Lower lobe of right lung (tissue), 2 donors: Measurements from ENCODE around the gene OSBPL9. TPM values are rescaled to one million over a fixed set of nuclear protein-coding genes. Genes with fewer than 3 reads are reported as not detected.

Experiments
- ATAC-seq, 2 donors: fragments of 200-7000 bp; cut with Tn5 transposase; one replicate each; pipeline ENCODE4 v1.9.1; 2020 to 2022; ENCODE audit warnings: mild to moderate bottlenecking in 2 of 2, moderate library complexity in 2 of 2
- DNase-seq: peaks from one replicate; pipeline ENCODE4 v3.0.0-alpha.2; 2020
- H3K27ac ChIP-seq: fragments of 200-600 bp; one replicate; pipeline ENCODE4 v1.8.0; 2022
- H3K27me3 ChIP-seq: fragments of 200-600 bp; one replicate; pipeline ENCODE4 v1.8.0; 2022; ENCODE audit warnings: low read depth
- H3K36me3 ChIP-seq: fragments of 200-600 bp; one replicate; pipeline ENCODE4 v1.8.0; 2022; ENCODE audit warnings: mild to moderate bottlenecking
- H3K4me1 ChIP-seq: fragments of 200-600 bp; one replicate; pipeline ENCODE4 v1.8.0; 2022
- H3K4me3 ChIP-seq: fragments of 200-600 bp; one replicate; pipeline ENCODE4 v1.8.0; 2022; ENCODE audit warnings: mild to moderate bottlenecking
- H3K9me3 ChIP-seq: fragments of 200-600 bp; one replicate; pipeline ENCODE4 v1.8.0; 2022
- CTCF ChIP-seq: fragments of 200-600 bp; IDR thresholded peaks from one replicate; pipeline ENCODE4 v1.8.0; 2022; ENCODE audit warnings: antibody characterized with exemption, mild to moderate bottlenecking
- intact Hi-C: fragments of 100-400 bp; cut with DNase I; formaldehyde crosslinking; loops from one replicate; pipeline ENCODE4 v1.11.0; 2022
- total RNA-seq: library from RNA; stranded (reverse); fragmentation: NEBNext Ultra II Directional; extraction: Animal tissue kit (Norgen Biotek cat#: 25700); gene quantifications from one replicate; pipeline ENCODE4 v1.2.1, GENCODE V29; 2021
- donor health status: DM: no; HTN: yes; CAD: no; lungs with severe emphysema.

Gene OSBPL9
- total RNA-seq, 1 donor from 2014 or later = 65.4 TPM

- peaks cover 33% of the 10 kb centered on the region for H3K4me1 ChIP-seq
- no peaks in the 10 kb centered on the region for H3K27me3 ChIP-seq
- H3K4me3 ChIP-seq = no peak overlapping the region
- ATAC-seq = no peak
- no peak for TF ChIP-seq CTCF
- no peaks in the 10 kb centered on the region for H3K9me3 ChIP-seq
- no peaks in the 10 kb centered on the region for H3K36me3 ChIP-seq
- DNase-seq = no peak
- H3K27ac ChIP-seq = peak overlapping the region; percentile 25
- intact Hi-C loops = no loop called here
These were observed 6.1 kb downstream of the OSBPL9 start for GRCh38 chr1:51623025-51623424.

- H3K9me3 ChIP-seq = no peaks in the 10 kb centered on the region
- H3K4me1 ChIP-seq = peaks cover 28% of the 10 kb centered on the region
- H3K27ac ChIP-seq = no peak overlapping the region
- no peaks in the 10 kb centered on the region for H3K27me3 ChIP-seq
- intact Hi-C loops = no loop called here
- no peak for TF ChIP-seq CTCF
- ATAC-seq = no peak
- H3K36me3 ChIP-seq = no peaks in the 10 kb centered on the region
- no peak overlapping the region for H3K4me3 ChIP-seq
- DNase-seq = no peak
These were observed 6.6 kb downstream of the OSBPL9 start for GRCh38 chr1:51623450-51623849.

GRCh38 chr1:51624855-51625254 is 8.0 kb downstream of the OSBPL9 start:
- H3K9me3 ChIP-seq = no peaks in the 10 kb centered on the region
- intact Hi-C loops = no loop called here
- peaks cover 16% of the 10 kb centered on the region for H3K4me1 ChIP-seq
- no peak overlapping the region for H3K4me3 ChIP-seq
- H3K27ac ChIP-seq = no peak overlapping the region
- H3K36me3 ChIP-seq = no peaks in the 10 kb centered on the region
- ATAC-seq = no peak
- no peaks in the 10 kb centered on the region for H3K27me3 ChIP-seq
- no peak for DNase-seq
- TF ChIP-seq CTCF = no peak

DNA sequence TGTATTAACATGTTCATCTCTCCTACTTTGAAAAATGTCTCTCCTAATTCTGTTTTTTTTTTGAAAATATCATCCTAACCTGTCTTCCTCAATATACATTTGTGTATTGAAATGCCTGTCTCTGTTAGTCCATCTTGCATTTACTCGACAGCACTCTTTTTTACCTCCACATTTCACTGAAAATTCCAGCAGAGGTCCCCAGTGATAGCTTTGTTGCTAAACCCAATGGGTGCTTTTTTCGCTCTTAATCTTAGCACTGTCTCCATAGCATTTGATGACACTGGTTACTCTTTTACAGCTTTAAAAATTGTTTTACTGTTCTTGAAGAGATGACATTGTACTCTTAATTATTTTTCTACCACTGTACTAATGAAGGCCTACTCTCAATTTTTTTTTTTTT is 10.8 kb downstream of the OSBPL9 start:
- no peak for TF ChIP-seq CTCF
- no peaks in the 10 kb centered on the region for H3K9me3 ChIP-seq
- intact Hi-C loops = no loop called here
- no peak overlapping the region for H3K27ac ChIP-seq
- no peak overlapping the region for H3K4me3 ChIP-seq
- peaks cover 2% of the 10 kb centered on the region for H3K4me1 ChIP-seq
- ATAC-seq (no peak), DNase-seq (no peak)
- H3K36me3 ChIP-seq = no peaks in the 10 kb centered on the region
- no peaks in the 10 kb centered on the region for H3K27me3 ChIP-seq

DNA sequence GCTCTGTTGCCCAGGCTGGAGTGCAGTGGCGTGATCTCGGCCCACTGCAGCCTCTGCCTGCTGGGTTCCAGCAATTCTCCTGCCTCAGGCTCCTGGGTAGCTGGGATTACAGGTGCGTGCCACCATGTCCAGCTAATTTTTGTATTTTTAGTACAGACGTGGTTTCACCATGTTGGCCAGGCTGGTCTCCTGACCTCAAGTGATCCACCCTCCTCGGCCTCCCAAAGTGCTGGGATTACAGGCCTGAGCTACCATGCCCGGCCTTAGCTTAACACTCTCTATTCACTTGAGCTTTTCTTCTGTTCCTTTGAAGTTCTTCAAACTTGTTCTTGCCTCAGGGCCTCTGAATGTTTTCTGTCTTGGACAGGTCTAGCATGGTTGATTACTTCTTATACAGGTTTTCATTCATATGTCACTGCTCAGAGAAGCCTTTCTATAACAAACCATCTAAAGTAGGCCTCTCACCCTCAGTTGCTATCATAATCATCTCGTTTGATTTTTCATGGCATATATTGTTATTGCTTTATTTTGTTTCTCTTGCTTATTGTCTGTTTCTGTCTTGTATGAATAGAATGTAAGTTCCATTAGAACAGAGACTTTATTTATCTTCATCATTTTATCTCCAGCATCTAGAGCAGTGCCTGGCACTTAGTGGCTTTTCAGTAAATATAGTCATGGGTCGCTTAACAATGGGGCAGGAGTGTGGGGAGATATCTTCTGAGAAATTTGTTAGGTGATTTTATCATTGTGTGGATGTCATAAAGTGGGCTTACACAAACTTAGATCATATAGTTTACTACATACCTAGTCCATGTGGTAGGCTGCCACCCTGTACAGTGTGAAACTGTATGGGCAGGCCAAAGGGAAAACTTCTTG is 12.1 kb downstream of the OSBPL9 start:
- intact Hi-C loops = no loop called here

More for the DNA sequence above, 12.1 kb downstream of the OSBPL9 start:
- Histone ChIP-seq H3K9me3 (no peaks in the 10 kb centered on the region), H3K36me3 (no peaks in the 10 kb centered on the region), H3K4me3 (no peak overlapping the region), H3K27me3 (no peaks in the 10 kb centered on the region), H3K4me1 (no peaks in the 10 kb centered on the region), H3K27ac (no peak overlapping the region)
- no peak for ATAC-seq
- DNase-seq = no peak
- TF ChIP-seq CTCF = no peak
